Vagina (tissue), 2 donors: ENCODE measurements around the gene RFX7. TPM values are rescaled to one million over a fixed set of nuclear protein-coding genes. Genes with fewer than 3 reads are reported as not detected.
A peak's percentile ranks its signal among the peaks of the same experiment; 100 is the strongest.

Source experiments
- DNase-seq, 2 donors: peaks; one replicate each; pipeline ENCODE4 v3.0.0-alpha.2; 2017; ENCODE audit errors: extremely low spot score in 2 of 2
- H3K27ac ChIP-seq: fragments of 200-600 bp; sonication (generic); one replicate; pipeline ENCODE4 v1.5.1; 2019
- H3K27me3 ChIP-seq: fragments of 200-600 bp; sonication (generic); one replicate; pipeline ENCODE4 v1.5.1; 2019
- H3K36me3 ChIP-seq, 2 donors: fragments of 200-600 bp; sonication (generic); one replicate each; pipeline ENCODE4 v1.5.1; 2017 to 2019
- H3K4me1 ChIP-seq: fragments of 200-600 bp; sonication (generic); one replicate; pipeline ENCODE4 v1.5.1; 2019
- H3K4me3 ChIP-seq, 2 donors: fragments of 200-600 bp; sonication (generic); 1 replicate in 1 of 2; 2 replicates in 1 of 2; pipeline ENCODE4 v1.5.1; 2016 to 2019
- H3K9me3 ChIP-seq: fragments of 200-600 bp; sonication (generic); one replicate; pipeline ENCODE4 v1.5.1; 2019
- POLR2A ChIP-seq, 2 donors: fragments of 450-650 bp; IDR thresholded peaks; one replicate each; pipeline ENCODE4 v1.6.1; 2017; ENCODE audit warnings: antibody characterized with exemption in 2 of 2, mild to moderate bottlenecking in 2 of 2, moderate library complexity in 2 of 2
- POLR2AphosphoS5 ChIP-seq, 2 donors: sonication (generic); formaldehyde crosslinking; IDR thresholded peaks; one replicate each; pipeline ENCODE4 v1.9.0; 2017; ENCODE audit warnings: antibody characterized with exemption in 2 of 2, mild to moderate bottlenecking in 2 of 2, low read depth in 1 of 2; ENCODE audit not compliant: insufficient read depth in 1 of 2
- intact Hi-C: fragments of 100-400 bp; cut with DNase I; formaldehyde crosslinking; loops from one replicate; pipeline ENCODE4 v1.15.1; 2023
- total RNA-seq: library from RNA; depleted of rRNA; stranded (reverse); fragments of >200 nt; gene quantifications from one replicate; pipeline ENCODE4 v1.2.3, GENCODE V29; 2016
- TF ChIP-seq, protein P1 (sequence below), 3 experiments: fragments of 450-650 bp in 2 of 3; fragments of 200-600 bp in 1 of 3; sonication (generic) in 1 of 3; IDR thresholded peaks; one replicate each; pipeline ENCODE4 v1.5.1; 2017 to 2019; ENCODE audit warnings: antibody characterized with exemption in 3 of 3, mild to moderate bottlenecking in 2 of 3, moderate library complexity in 2 of 3

Gene RFX7
- total RNA-seq, 1 donor from 2014 or later = 15.5 TPM

DNA sequence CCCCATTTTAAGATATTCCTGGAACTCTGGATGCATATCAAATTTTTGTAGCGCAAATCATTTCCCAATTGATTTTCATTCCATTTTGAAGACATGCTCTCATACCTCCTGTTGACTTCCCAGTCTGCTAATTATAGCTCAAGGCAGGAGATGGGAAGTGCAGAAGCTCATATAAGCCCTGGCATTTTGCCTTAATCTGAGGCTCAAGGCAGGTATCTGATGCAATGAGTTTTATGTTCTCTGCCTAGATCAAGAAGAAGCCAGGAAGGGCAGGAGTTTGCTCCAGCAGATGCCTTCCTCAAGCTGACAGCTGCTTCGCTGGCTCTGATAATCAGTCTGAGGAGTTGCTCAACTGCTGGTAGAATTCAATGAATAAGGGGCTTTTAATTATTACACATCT lies 184.7 kb downstream of the RFX7 start:
- intact Hi-C loops = no loop called here

DNA sequence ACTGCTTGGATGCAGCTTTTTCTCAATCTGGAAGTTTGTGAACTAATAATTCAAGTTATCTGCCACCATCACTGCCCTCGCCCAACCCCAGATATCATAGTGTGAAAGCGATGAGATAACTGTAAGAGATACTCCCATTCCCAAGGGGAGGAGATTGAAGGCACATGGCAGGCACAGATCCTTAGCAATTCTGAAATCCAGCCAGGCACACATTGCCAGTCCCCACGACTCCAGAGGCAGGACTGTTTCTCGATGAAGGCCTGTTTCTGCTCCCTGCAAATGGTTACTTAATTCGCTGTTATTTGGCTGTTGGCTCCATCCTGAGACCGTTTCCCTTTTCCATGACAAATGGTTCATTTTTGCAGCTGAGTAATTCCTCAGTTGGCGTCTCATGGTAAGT lies 187.1 kb downstream of the RFX7 start:
- TF ChIP-seq, protein P1, sequence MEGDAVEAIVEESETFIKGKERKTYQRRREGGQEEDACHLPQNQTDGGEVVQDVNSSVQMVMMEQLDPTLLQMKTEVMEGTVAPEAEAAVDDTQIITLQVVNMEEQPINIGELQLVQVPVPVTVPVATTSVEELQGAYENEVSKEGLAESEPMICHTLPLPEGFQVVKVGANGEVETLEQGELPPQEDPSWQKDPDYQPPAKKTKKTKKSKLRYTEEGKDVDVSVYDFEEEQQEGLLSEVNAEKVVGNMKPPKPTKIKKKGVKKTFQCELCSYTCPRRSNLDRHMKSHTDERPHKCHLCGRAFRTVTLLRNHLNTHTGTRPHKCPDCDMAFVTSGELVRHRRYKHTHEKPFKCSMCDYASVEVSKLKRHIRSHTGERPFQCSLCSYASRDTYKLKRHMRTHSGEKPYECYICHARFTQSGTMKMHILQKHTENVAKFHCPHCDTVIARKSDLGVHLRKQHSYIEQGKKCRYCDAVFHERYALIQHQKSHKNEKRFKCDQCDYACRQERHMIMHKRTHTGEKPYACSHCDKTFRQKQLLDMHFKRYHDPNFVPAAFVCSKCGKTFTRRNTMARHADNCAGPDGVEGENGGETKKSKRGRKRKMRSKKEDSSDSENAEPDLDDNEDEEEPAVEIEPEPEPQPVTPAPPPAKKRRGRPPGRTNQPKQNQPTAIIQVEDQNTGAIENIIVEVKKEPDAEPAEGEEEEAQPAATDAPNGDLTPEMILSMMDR (IDR thresholded peaks at IDR 0.05) = no peak
- TF ChIP-seq POLR2AphosphoS5 (IDR thresholded peaks at IDR 0.05; ENCODE audit: insufficient read depth in 1 of 2, low read depth in 1 of 2) (no peak), POLR2A (IDR thresholded peaks at IDR 0.05) (no peak)
- Histone ChIP-seq H3K4me3 (no peak overlapping the region), H3K4me1 (peaks cover 5% of the 10 kb centered on the region), H3K9me3 (no peaks in the 10 kb centered on the region), H3K36me3 (no peaks in the 10 kb centered on the region), H3K27me3 (no peaks in the 10 kb centered on the region), H3K27ac (no peak overlapping the region)
- DNase-seq = no peak
- intact Hi-C loops = no loop called here

More for the DNA sequence above, 184.7 kb downstream of the RFX7 start:
- no peak for DNase-seq
- Histone ChIP-seq H3K27ac (no peak overlapping the region), H3K36me3 (no peaks in the 10 kb centered on the region), H3K4me1 (no peaks in the 10 kb centered on the region), H3K9me3 (no peaks in the 10 kb centered on the region), H3K27me3 (no peaks in the 10 kb centered on the region), H3K4me3 (no peak overlapping the region)
- TF ChIP-seq, protein P1 (IDR thresholded peaks at IDR 0.05) = no peak

DNA sequence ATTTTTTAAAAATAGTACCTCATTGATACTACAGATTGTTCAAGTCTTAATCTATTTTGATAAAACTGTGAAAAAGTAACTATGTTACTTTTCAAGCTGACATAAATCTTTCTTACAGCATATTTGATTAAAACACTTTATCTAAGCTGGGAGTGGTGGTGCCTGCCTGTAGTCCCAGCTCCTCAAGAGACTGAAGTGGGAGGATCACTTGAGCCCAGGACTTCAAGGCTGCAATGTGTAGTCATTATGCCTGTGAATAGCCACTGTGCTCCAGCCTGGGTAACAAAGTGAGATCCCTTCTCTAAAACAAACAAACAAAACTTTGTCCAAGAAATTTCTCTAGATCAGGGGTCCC lies 190.7 kb downstream of the RFX7 start:
- Histone ChIP-seq H3K27me3 (no peaks in the 10 kb centered on the region), H3K9me3 (no peaks in the 10 kb centered on the region), H3K36me3 (no peaks in the 10 kb centered on the region), H3K4me3 (no peak overlapping the region), H3K27ac (no peak overlapping the region), H3K4me1 (peaks cover 5% of the 10 kb centered on the region)
- TF ChIP-seq POLR2AphosphoS5 (IDR thresholded peaks at IDR 0.05; ENCODE audit: insufficient read depth in 1 of 2, low read depth in 1 of 2) (no peak), POLR2A (IDR thresholded peaks at IDR 0.05) (no peak)
- intact Hi-C loops = no loop called here
- no peak for DNase-seq

DNA sequence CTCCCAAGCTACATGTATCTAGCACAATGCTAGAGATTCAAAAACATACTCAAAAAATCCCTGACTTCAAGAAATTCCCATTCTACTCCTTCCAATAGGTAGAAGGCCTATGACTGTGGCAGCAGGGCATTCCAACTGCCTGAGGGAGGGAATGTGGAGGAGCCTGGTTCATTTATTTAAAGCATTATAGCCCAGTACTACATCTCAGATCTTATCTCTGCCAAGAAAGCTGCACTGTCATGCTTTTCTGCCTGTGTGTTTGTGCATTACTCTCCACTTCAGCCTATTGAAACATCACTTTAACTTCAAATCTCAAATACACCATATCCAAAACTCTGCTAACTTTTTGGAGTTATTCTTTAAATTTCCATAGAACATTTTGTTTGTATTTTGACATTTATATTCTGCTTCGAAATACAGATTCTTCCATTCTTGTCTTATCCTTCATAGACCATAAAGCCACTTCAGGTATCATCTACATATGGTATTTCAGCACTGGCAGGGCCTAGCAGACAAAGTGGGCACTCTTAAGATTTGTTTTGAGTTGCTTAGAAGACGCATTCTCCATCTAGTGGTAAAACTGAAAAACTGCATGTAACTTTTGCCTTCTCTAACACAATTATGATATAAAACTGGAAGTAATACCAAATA lies 191.2 kb downstream of the RFX7 start:
- DNase-seq = no peak
- Histone ChIP-seq H3K4me3 (no peak overlapping the region), H3K36me3 (no peaks in the 10 kb centered on the region), H3K27me3 (no peaks in the 10 kb centered on the region), H3K4me1 (peaks cover 5% of the 10 kb centered on the region), H3K9me3 (no peaks in the 10 kb centered on the region), H3K27ac (no peak overlapping the region)
- intact Hi-C loops = no loop called here
- TF ChIP-seq POLR2A (IDR thresholded peaks at IDR 0.05) (no peak), POLR2AphosphoS5 (IDR thresholded peaks at IDR 0.05; ENCODE audit: insufficient read depth in 1 of 2, low read depth in 1 of 2) (peak in 1 of 2 donors; percentile 20)
- TF ChIP-seq, protein P1 (IDR thresholded peaks at IDR 0.05) = peak; percentile 33 to 74 (median 57)

DNA sequence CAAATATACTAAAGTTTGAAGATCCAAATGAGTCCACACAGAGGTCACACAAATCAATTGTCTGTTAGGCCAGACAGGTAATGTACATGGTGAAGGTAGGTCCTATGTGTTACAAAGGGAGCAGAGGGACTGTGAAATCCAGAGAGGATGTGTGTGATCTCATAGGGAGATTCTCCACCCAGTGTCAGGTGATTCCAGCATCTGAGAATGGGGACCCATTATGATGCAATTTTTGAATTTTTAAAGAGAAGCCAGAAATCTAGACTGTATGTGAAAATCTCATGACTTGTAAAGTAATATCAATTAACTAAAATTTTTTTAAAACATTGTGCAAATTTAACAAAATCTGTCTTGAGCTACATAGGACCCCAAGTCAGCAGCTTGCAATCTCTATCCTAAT lies 192.0 kb downstream of the RFX7 start:
- Histone ChIP-seq H3K4me1 (peaks cover 5% of the 10 kb centered on the region), H3K4me3 (no peak overlapping the region), H3K36me3 (no peaks in the 10 kb centered on the region), H3K9me3 (no peaks in the 10 kb centered on the region), H3K27ac (no peak overlapping the region), H3K27me3 (no peaks in the 10 kb centered on the region)
- no peak for DNase-seq
- intact Hi-C loops = no loop called here
- TF ChIP-seq POLR2AphosphoS5 (IDR thresholded peaks at IDR 0.05; ENCODE audit: insufficient read depth in 1 of 2, low read depth in 1 of 2) = no peak
- no peak for TF ChIP-seq POLR2A (IDR thresholded peaks at IDR 0.05)
- TF ChIP-seq, protein P1 (IDR thresholded peaks at IDR 0.05) = no peak
